Suprapubic skin (tissue), 4 donors: ENCODE data around the gene SVOP.

Experiments
- POLR2A ChIP-seq, 2 donors: fragments of 450-650 bp; IDR thresholded peaks; one replicate each; pipeline ENCODE4 v1.6.1; 2017; ENCODE audit warnings: antibody characterized with exemption in 2 of 2, mild to moderate bottlenecking in 2 of 2, moderate library complexity in 2 of 2
- POLR2AphosphoS5 ChIP-seq, 3 donors: sonication (generic); formaldehyde crosslinking; IDR thresholded peaks; one replicate each; pipeline ENCODE4 v1.6.1; 2017; ENCODE audit warnings: antibody characterized with exemption in 3 of 3
- TF ChIP-seq, protein P1 (sequence below), 2 donors: fragments of 200-600 bp in 1 of 2; fragments of 450-650 bp in 1 of 2; sonication (generic) in 1 of 2; IDR thresholded peaks; one replicate each; pipeline ENCODE4 v1.5.1; 2016 to 2019; ENCODE audit warnings: antibody characterized with exemption in 2 of 2, mild to moderate bottlenecking in 1 of 2, moderate library complexity in 1 of 2

DNA sequence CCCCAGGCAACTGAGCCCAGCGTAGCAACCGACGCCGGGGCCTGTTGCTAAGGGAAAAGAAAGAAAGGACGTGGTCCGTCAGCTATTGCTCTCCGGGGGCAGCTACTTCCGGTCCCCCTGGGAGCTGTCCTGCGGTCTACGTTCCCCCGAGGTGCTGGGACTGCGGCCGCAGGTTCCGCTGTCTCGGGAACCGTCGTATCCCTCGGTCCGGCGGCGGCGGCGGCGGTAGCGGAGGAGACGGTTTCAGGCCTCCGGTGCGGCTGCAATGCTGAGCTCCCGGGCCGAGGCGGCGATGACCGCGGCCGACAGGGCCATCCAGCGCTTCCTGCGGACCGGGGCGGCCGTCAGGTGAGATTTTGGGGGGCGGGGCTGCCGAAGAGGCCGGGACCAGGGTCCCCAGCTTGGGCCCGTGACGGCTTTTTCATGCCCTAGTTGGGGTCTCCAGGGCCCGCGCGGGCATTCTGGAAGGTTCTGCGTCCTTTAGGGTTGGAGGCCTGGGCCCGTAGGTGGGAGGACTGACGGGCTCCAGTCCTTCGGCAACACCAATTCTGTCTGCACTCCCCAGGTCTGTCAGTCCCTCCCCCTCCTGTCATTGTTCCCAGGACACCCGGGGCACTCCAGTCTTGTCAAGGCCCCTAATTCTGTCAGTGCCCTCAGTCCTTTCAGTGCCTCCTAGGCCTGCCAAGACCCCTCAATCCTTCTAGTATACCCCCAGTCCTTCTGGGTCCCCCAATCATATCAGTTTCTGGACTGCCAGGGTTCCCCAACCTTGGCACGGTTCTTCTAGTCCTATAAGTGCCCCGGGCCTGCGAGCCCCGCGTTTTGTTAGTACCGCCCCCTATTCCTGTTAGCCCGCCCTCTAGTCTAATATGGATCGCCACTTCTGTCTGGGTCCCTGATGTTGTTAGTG is 31.8 kb upstream of the SVOP start, which contains the start of gene USP30:
- TF ChIP-seq, protein P1, sequence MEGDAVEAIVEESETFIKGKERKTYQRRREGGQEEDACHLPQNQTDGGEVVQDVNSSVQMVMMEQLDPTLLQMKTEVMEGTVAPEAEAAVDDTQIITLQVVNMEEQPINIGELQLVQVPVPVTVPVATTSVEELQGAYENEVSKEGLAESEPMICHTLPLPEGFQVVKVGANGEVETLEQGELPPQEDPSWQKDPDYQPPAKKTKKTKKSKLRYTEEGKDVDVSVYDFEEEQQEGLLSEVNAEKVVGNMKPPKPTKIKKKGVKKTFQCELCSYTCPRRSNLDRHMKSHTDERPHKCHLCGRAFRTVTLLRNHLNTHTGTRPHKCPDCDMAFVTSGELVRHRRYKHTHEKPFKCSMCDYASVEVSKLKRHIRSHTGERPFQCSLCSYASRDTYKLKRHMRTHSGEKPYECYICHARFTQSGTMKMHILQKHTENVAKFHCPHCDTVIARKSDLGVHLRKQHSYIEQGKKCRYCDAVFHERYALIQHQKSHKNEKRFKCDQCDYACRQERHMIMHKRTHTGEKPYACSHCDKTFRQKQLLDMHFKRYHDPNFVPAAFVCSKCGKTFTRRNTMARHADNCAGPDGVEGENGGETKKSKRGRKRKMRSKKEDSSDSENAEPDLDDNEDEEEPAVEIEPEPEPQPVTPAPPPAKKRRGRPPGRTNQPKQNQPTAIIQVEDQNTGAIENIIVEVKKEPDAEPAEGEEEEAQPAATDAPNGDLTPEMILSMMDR (IDR thresholded peaks at IDR 0.05) = no peak
- no peak for TF ChIP-seq POLR2A (IDR thresholded peaks at IDR 0.05)
- TF ChIP-seq POLR2AphosphoS5 (IDR thresholded peaks at IDR 0.05) = peak in 2 of 3 donors; percentile 73 to 92
